Natural killer cell treated with Interleukin-12 subunit alpha and Interleukin-12 subunit beta and Interleukin-15 and Interleukin-18, amount 100 ng/mL, for 72 hours (primary cell): ENCODE data around the gene BPNT1. TPM values are rescaled to one million over a fixed set of nuclear protein-coding genes. Genes with fewer than 3 reads are reported as not detected.
"Not testable (repeated sequence)": the region's sequence is repeated elsewhere in the genome, so short reads cannot be mapped to it uniquely, and the experiment has no call there.

Experiments
- ATAC-seq, 2 donors: fragments of 150-1000 bp; cut with Tn5 transposase in 1 of 2; sonication (Bioruptor Pico), chemical (Tn5 transposase) in 1 of 2; 2 replicates each; pipeline ENCODE4 v1.10.0; 2021
- DNase-seq: peaks from one replicate; pipeline ENCODE4 v3.0.0; 2022; ENCODE audit warnings: low spot score
- H3K27ac Mint-ChIP-seq, 2 donors: 1 replicate in 1 of 2; 2 replicates in 1 of 2; pipeline ENCODE4 v1.8.0; 2022; ENCODE audit warnings: mixed read lengths in 2 of 2, mild to moderate bottlenecking in 1 of 2, moderate library complexity in 1 of 2
- H3K27me3 Mint-ChIP-seq, 2 donors: 1 replicate in 1 of 2; 2 replicates in 1 of 2; pipeline ENCODE4 v1.8.0; 2022; ENCODE audit warnings: mixed read lengths in 2 of 2
- H3K36me3 Mint-ChIP-seq: one replicate; pipeline ENCODE4 v1.8.0; 2022; ENCODE audit warnings: mixed read lengths
- H3K4me1 Mint-ChIP-seq, 2 donors: 1 replicate in 1 of 2; 2 replicates in 1 of 2; pipeline ENCODE4 v1.8.0; 2022; ENCODE audit warnings: low read depth in 2 of 2, mixed read lengths in 2 of 2, mild to moderate bottlenecking in 1 of 2
- H3K4me3 Mint-ChIP-seq: one replicate; pipeline ENCODE4 v1.8.0; 2022; ENCODE audit warnings: mixed read lengths
- H3K9me3 Mint-ChIP-seq: 2 replicates; pipeline ENCODE4 v1.8.0; 2022; ENCODE audit warnings: mixed read lengths
- total RNA-seq, 2 donors: library from RNA; stranded (reverse); gene quantifications; one replicate each; pipeline ENCODE4 v1.2.3, GENCODE V29; 2022

BPNT1 gene
- total RNA-seq, 2 donors from 2014 or later = 29.8 to 32.2 TPM

GRCh38 chr1:220110473-220110872, 20.9 kb upstream of the BPNT1 start:
- H3K4me1 Mint-ChIP-seq, H3K4me3 Mint-ChIP-seq, ATAC-seq, H3K27ac Mint-ChIP-seq, DNase-seq, H3K9me3 Mint-ChIP-seq, H3K27me3 Mint-ChIP-seq: not testable (repeated sequence)
- peaks cover 13% of the 10 kb centered on the region for H3K36me3 Mint-ChIP-seq

GRCh38 chr1:220099826-220100225, 10.2 kb upstream of the BPNT1 start:
- DNase-seq (no peak), ATAC-seq (no peak)
- H3K9me3 Mint-ChIP-seq = no peaks in the 10 kb centered on the region
- H3K4me3 Mint-ChIP-seq = no peak overlapping the region
- no peaks in the 10 kb centered on the region for H3K27me3 Mint-ChIP-seq
- peaks cover 9 to 10% of the 10 kb centered on the region in 2 donors for H3K4me1 Mint-ChIP-seq
- H3K27ac Mint-ChIP-seq = no peak overlapping the region
- H3K36me3 Mint-ChIP-seq = peaks cover 11% of the 10 kb centered on the region

- peak within 1 kb of the TSS in 1 of 2 donors; percentile 25 for H3K27ac Mint-ChIP-seq
- peak within 1 kb of the TSS; percentile 58 for H3K4me3 Mint-ChIP-seq
- H3K36me3 Mint-ChIP-seq = peaks cover 11% of the 10 kb centered on the region
- no peaks in the 10 kb centered on the region for H3K9me3 Mint-ChIP-seq
- H3K4me1 Mint-ChIP-seq = peaks cover 14 to 16% of the 10 kb centered on the region in 2 donors
- no peaks in the 10 kb centered on the region for H3K27me3 Mint-ChIP-seq
- peak; percentile 93 for DNase-seq
- ATAC-seq = peak; percentile 92 to 93
These were observed 4.7 kb upstream of the BPNT1 start, which contains the start of gene IARS2 for GRCh38 chr1:220094016-220094911. Gene IARS2 (plus strand): TSS chr1:220094132. CDS start chr1:220094217, 85 bp downstream.

DNA sequence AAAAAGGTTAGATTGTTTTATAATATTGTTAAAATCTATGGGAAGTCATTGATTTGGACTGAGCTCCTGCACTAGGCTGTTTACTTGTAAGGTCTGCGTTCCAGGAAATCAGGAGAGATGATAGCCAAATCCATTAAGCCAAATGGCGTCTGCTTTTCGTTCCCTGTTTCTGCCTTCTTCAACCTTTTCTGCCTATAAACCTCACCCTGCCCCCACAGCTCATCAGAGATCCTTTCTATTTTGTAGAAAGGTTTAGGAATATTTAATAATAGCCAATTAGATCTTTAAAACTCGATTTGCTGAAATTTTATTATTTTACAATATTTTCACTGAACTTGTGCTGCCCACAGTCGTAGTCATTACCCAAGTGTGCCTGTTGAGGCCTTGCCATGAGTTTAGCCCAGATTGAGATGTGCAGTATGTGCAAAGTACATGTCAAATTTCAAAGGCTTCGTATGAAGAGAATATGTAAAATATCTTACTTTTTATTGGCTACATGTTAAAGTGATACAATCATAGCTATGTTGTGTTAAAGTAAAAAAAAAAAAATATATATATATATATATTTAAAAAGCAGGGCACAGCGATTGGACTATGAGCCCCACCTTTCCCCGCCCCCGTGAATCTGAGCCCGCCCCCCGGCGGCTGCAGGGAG, 3.9 kb upstream of the BPNT1 start:
- no peak for ATAC-seq
- Mint-ChIP-seq H3K4me3 (peak overlapping the region; percentile 9), H3K36me3 (peaks cover 10% of the 10 kb centered on the region), H3K4me1 (peaks cover 16 to 20% of the 10 kb centered on the region in 2 donors), H3K9me3 (no peaks in the 10 kb centered on the region), H3K27me3 (no peaks in the 10 kb centered on the region), H3K27ac (peak overlapping the region in 1 of 2 donors; percentile 25)
- no peak for DNase-seq

DNA sequence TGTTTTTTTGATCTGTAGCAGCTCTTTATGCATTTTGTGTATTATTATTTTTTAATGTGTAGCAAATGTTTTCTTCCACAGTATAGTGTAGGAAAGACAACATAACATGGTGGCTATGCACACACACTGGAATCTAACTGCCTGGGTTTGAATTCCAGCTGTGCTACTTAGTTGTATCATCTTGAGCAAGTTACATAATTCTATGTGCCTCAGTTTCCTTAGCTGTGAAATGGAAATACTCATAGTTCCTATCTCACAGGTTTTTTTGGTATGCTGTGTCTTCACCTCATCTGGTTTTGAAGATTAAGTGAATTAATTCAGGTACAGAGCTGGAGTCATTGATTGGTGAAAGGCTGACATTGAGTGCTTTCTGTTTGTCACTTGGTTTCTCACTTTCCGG, 3.1 kb upstream of the BPNT1 start:
- Mint-ChIP-seq H3K4me3 (no peak overlapping the region), H3K27me3 (no peaks in the 10 kb centered on the region), H3K9me3 (no peaks in the 10 kb centered on the region), H3K36me3 (peaks cover 6% of the 10 kb centered on the region), H3K27ac (peak overlapping the region in 1 of 2 donors; percentile 25), H3K4me1 (peaks cover 12 to 20% of the 10 kb centered on the region in 2 donors)
- DNase-seq (no peak), ATAC-seq (no peak)

DNA sequence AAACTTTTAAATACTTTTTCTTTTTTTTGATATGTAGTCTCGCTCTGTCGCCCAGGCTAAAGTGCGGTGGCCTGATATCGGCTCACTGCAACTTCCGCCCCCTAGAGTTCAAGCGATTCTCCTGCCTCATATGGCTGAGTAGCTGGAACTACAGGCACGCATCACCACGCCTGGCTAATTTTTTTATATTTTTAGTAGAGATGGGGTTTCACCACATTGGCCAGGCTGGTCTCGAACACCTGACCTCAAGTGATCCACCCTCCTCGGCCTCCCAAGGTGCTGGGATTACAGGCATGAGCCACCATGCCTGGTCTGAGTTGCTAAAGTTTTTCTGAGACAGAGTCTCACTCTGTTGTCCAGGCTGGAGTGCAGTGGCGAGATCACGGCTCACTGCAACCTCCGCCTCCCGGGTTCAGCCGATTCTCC, 3.3 kb downstream of the BPNT1 start:
- peaks cover 11% of the 10 kb centered on the region in 2 donors for H3K4me1 Mint-ChIP-seq
- H3K27ac Mint-ChIP-seq, H3K36me3 Mint-ChIP-seq, H3K27me3 Mint-ChIP-seq, H3K9me3 Mint-ChIP-seq, H3K4me3 Mint-ChIP-seq, DNase-seq, ATAC-seq: not testable (repeated sequence)

DNA sequence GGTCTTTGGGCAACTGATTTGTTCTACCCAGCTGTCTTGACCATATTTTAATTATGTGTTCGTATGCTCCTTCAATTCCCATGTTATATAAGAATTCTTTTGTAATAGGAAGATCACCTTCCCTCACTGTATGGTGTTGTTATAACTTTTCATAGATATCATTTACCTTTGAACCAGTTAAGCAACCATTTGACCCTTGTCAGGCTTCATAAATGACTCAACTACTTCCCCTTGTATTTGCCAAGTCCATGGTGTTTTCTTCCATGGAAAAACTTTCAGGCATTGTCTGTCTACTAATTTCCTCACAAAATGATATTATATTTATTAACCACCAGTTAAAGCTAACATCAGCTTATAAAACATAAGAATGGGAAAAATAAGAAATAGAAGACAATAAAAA, 5.1 kb downstream of the BPNT1 start:
- H3K4me3 Mint-ChIP-seq = no peak overlapping the region
- H3K9me3 Mint-ChIP-seq = no peaks in the 10 kb centered on the region
- ATAC-seq = no peak
- H3K27ac Mint-ChIP-seq = no peak overlapping the region
- H3K36me3 Mint-ChIP-seq = no peaks in the 10 kb centered on the region
- peaks cover 6 to 8% of the 10 kb centered on the region in 2 donors for H3K4me1 Mint-ChIP-seq
- no peak for DNase-seq
- H3K27me3 Mint-ChIP-seq = no peaks in the 10 kb centered on the region

DNA sequence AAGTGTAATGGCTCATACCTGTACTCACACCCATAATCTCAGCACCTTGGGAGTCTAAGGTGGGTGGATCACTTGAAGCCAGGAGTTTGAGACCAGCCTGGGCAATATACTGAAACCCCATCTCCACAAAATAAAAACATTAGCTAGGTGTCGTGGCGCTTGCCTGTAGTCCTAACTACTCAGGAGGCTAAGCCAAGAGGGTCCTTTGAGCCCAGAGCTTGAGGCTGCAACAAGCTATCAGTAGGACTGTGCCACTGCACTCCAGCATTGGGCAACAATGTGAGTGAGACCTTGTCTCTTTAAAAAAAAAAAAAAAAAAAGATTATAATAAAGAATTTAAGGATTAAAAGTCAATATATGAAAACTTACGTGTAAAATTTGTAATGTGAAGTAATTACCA, 11.7 kb downstream of the BPNT1 start:
- Mint-ChIP-seq H3K27me3 (no peaks in the 10 kb centered on the region), H3K4me1 (peaks cover 0 to 3% of the 10 kb centered on the region in 2 donors), H3K27ac (no peak overlapping the region), H3K4me3 (no peak overlapping the region), H3K9me3 (no peaks in the 10 kb centered on the region), H3K36me3 (no peaks in the 10 kb centered on the region)
- DNase-seq = no peak
- ATAC-seq = no peak

DNA sequence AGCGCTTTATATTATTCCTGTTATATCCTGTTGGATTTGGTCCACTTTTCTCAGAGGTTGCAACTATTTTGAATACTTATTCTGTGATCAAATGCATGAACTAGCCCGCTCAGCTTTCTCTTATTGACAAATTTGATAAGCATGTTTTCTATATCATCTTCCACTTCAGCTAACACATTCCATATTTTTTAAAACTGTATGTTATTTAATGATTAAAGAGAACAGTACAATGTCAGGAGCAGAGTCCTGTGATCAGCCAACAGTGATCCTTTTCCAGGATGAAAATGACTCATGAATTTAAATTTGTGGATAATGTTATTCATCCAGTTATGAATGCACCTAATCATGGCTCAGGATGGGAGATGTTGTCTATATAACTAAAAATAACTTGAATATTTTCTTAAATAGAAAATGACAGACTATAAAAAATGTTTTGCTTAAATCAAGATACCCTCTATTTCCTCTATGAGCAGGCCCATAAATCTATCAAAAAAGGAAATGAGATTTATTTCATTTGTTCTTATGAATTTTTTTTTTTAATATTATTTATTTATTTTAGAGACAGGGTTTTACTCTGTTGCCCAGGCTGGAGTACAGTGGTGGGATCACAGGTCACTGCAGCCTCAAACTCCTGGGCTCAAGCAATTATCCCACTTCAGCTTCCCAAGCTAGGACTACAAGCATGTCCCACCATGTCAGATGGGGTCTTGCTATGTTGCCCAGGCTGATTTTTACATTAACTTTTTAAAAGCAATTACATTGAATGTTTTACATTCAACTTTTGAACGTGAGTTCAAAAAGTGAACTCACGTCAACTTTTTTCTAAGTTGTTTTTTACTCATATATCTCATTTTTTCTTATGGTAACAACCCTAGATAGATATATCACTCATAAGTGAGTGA, 12.5 kb downstream of the BPNT1 start:
- DNase-seq = no peak
- H3K4me1 Mint-ChIP-seq = peaks cover 0 to 3% of the 10 kb centered on the region in 2 donors

DNA sequence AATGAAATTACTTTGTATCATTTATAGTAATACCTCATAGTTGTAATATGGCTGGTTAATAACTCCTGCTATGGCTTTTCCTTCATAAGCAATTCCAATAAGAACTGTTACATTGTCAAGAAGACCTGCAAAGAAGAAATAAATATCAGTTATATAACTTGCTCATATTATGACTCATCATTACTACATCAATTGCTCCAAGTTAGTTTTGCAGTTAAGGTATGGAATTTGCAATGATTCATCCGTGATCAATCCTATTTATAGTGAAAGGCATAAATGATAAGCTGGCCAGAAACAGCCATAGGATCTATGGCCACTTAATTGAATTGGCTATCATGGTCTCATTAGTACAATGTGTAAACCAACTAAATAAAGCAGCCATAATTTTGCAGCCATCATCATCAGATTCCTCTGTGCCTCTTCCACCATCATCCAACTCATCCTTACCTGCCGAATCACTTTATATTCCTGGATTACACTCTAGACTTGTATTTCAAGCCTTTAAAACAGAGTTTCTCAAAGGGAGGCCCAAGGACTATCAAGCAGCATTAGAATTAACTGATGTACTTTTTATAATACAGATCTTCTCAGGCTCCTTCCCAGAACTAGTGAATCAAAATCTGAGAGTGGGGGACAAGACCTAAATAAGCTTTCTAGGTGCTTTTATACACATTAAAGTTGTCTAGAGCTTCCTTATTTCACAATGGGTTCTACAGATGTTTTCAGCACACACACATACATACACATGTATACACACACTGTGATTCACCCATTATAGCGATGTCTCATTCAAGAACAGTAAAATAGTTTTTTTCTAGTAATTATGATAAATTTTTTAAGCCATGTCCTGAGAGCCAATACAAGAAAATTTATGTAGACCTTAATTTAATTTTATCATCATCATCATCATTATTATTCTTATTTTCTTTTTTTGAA, 22.1 kb downstream of the BPNT1 start:
- no peak overlapping the region for H3K27ac Mint-ChIP-seq
- peaks cover 4% of the 10 kb centered on the region for H3K36me3 Mint-ChIP-seq
- no peak overlapping the region for H3K4me3 Mint-ChIP-seq
- H3K27me3 Mint-ChIP-seq = no peaks in the 10 kb centered on the region
- ATAC-seq (no peak), DNase-seq (no peak)
- H3K4me1 Mint-ChIP-seq = no peaks in the 10 kb centered on the region
- H3K9me3 Mint-ChIP-seq = no peaks in the 10 kb centered on the region

More for the DNA sequence above, 12.5 kb downstream of the BPNT1 start:
- ATAC-seq = no peak
- H3K27ac Mint-ChIP-seq = no peak overlapping the region
- H3K27me3 Mint-ChIP-seq = no peaks in the 10 kb centered on the region
- H3K36me3 Mint-ChIP-seq = no peaks in the 10 kb centered on the region
- no peak overlapping the region for H3K4me3 Mint-ChIP-seq
- no peaks in the 10 kb centered on the region for H3K9me3 Mint-ChIP-seq

- Mint-ChIP-seq H3K36me3 (peaks cover 9% of the 10 kb centered on the region), H3K27ac (no peak overlapping the region)
These were observed 27.0 kb downstream of the BPNT1 start for GRCh38 chr1:220062629-220063028.

GRCh38 chr1:220060876-220061275, 28.7 kb downstream of the BPNT1 start:
- no peak overlapping the region for H3K27ac Mint-ChIP-seq
- no peak overlapping the region for H3K4me3 Mint-ChIP-seq
- peaks cover 9% of the 10 kb centered on the region for H3K36me3 Mint-ChIP-seq
- H3K27me3 Mint-ChIP-seq = no peaks in the 10 kb centered on the region
- H3K9me3 Mint-ChIP-seq = no peaks in the 10 kb centered on the region
- peaks cover 7 to 8% of the 10 kb centered on the region in 2 donors for H3K4me1 Mint-ChIP-seq
- no peak for DNase-seq
- no peak for ATAC-seq

More at GRCh38 chr1:220062629-220063028, 27.0 kb downstream of the BPNT1 start:
- ATAC-seq (no peak), DNase-seq (no peak)
- Mint-ChIP-seq H3K4me1 (no peaks in the 10 kb centered on the region), H3K9me3 (no peaks in the 10 kb centered on the region), H3K4me3 (no peak overlapping the region), H3K27me3 (no peaks in the 10 kb centered on the region)
